Chondrocyte (in vitro differentiated cells): Measurements from ENCODE around the gene USP54. TPM values are rescaled to one million over a fixed set of nuclear protein-coding genes. Genes with fewer than 3 reads are reported as not detected.
A peak's percentile ranks its signal among the peaks of the same experiment; 100 is the strongest.

ENCODE experiments used
- DNase-seq: peaks from one replicate; pipeline ENCODE4 v3.0.0; 2021; ENCODE audit warnings: mixed read lengths, low spot score
- H3K27ac Mint-ChIP-seq: one replicate; pipeline ENCODE4 v1.8.0; 2021; ENCODE audit warnings: mild to moderate bottlenecking, moderate library complexity, mixed read lengths; ENCODE audit not compliant: unreplicated experiment
- H3K27me3 Mint-ChIP-seq: 2 replicates; pipeline ENCODE4 v1.8.0; 2021; ENCODE audit warnings: low read depth, mixed read lengths
- H3K36me3 Mint-ChIP-seq: 2 replicates; pipeline ENCODE4 v1.8.0; 2021; ENCODE audit warnings: low read depth, mixed read lengths
- H3K4me1 Mint-ChIP-seq: 2 replicates; pipeline ENCODE4 v1.8.0; 2021; ENCODE audit warnings: low read depth, mild to moderate bottlenecking, mixed read lengths
- H3K4me3 Mint-ChIP-seq: one replicate; pipeline ENCODE4 v1.8.0; 2021; ENCODE audit warnings: mild to moderate bottlenecking, moderate library complexity, mixed read lengths; ENCODE audit not compliant: unreplicated experiment
- H3K9me3 Mint-ChIP-seq: 2 replicates; pipeline ENCODE4 v1.8.0; 2021; ENCODE audit warnings: low read depth, mixed read lengths
- total RNA-seq: library from RNA; stranded (reverse); gene quantifications from 3 replicates; pipeline ENCODE4 v1.2.1, GENCODE V29; 2021
- TF ChIP-seq, protein P1 (sequence below): fragments of 200-600 bp; sonication (generic); IDR thresholded peaks from 2 replicates; pipeline ENCODE4 v1.5.0; 2021; ENCODE audit warnings: antibody characterized with exemption, mild to moderate bottlenecking, moderate library complexity

Gene USP54
- total RNA-seq, 1 donor from 2014 or later: 5.8 TPM

DNA sequence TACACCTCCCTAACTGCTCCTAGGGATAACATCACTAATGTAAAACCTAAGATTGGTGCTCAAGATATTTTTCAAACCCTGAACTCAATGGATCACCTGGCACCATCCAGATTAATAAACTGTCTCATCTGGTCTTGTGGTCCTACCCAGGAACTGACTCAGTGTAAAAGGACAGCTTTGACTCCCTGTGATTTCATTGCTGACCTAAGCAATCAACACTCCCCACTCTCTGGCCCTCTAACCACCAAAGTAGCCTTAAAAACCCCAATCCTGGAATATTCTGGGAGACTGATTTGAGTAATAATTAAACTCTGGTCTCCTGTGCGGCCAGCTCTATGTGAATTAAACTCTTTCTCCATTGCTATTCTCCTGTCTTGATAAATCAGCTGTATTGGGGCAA is 6.2 kb upstream of the USP54 start:
- DNase-seq: no peak
- Mint-ChIP-seq H3K27me3 (no peaks in the 10 kb centered on the region), H3K4me3 (no peak overlapping the region), H3K9me3 (no peaks in the 10 kb centered on the region), H3K27ac (no peak overlapping the region), H3K36me3 (no peaks in the 10 kb centered on the region), H3K4me1 (peaks cover 6% of the 10 kb centered on the region)
- TF ChIP-seq, protein P1, sequence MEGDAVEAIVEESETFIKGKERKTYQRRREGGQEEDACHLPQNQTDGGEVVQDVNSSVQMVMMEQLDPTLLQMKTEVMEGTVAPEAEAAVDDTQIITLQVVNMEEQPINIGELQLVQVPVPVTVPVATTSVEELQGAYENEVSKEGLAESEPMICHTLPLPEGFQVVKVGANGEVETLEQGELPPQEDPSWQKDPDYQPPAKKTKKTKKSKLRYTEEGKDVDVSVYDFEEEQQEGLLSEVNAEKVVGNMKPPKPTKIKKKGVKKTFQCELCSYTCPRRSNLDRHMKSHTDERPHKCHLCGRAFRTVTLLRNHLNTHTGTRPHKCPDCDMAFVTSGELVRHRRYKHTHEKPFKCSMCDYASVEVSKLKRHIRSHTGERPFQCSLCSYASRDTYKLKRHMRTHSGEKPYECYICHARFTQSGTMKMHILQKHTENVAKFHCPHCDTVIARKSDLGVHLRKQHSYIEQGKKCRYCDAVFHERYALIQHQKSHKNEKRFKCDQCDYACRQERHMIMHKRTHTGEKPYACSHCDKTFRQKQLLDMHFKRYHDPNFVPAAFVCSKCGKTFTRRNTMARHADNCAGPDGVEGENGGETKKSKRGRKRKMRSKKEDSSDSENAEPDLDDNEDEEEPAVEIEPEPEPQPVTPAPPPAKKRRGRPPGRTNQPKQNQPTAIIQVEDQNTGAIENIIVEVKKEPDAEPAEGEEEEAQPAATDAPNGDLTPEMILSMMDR: no peak

DNA sequence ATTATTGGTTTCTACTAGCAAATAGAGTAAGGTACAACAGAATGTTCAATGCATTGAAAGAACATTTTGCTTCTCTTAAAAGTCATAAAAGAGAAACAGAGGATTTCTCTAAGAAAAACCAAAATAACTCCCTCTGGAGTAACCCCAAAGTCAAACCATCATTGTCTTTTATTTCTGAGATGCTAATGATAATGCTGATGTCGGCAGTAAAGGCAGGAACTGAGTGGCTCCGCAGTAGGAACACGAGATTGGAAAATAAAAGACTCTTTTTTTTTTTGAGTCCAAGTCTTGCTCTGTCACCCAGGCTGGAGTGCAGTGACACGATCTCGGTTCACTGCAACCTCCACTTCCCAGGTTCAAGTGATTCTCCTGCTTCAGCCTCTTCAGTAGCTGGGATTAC is 2.7 kb upstream of the USP54 start:
- TF ChIP-seq, protein P1: no peak
- no peaks in the 10 kb centered on the region for H3K27me3 Mint-ChIP-seq
- no peak overlapping the region for H3K27ac Mint-ChIP-seq
- H3K36me3 Mint-ChIP-seq: no peaks in the 10 kb centered on the region
- no peak overlapping the region for H3K4me3 Mint-ChIP-seq
- no peaks in the 10 kb centered on the region for H3K9me3 Mint-ChIP-seq
- no peak for DNase-seq
- H3K4me1 Mint-ChIP-seq: peaks cover 12% of the 10 kb centered on the region

DNA sequence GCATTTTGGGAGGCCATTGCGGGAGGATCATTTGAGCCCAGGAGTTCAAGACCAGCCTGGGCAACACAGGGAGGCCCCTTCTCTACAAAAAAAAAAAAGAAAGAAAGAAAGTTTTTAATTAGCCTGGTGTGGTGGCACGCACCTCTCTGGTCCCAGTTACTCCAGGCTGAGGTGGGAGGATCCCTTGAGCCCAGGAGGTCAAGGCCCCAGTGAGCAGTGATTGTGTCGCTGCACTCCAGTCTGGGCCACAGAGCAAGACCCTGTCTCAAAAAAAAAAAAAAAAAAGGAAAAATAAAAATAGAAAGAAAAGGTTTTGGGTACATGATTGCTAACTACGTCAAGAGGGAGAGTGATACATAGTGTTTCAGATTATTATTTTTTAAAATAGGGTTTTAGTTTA is 2.0 kb upstream of the USP54 start:
- Mint-ChIP-seq H3K27ac (no peak overlapping the region), H3K4me1 (peaks cover 12% of the 10 kb centered on the region), H3K27me3 (no peaks in the 10 kb centered on the region), H3K4me3 (no peak overlapping the region), H3K9me3 (no peaks in the 10 kb centered on the region), H3K36me3 (no peaks in the 10 kb centered on the region)
- TF ChIP-seq, protein P1: no peak
- no peak for DNase-seq

DNA sequence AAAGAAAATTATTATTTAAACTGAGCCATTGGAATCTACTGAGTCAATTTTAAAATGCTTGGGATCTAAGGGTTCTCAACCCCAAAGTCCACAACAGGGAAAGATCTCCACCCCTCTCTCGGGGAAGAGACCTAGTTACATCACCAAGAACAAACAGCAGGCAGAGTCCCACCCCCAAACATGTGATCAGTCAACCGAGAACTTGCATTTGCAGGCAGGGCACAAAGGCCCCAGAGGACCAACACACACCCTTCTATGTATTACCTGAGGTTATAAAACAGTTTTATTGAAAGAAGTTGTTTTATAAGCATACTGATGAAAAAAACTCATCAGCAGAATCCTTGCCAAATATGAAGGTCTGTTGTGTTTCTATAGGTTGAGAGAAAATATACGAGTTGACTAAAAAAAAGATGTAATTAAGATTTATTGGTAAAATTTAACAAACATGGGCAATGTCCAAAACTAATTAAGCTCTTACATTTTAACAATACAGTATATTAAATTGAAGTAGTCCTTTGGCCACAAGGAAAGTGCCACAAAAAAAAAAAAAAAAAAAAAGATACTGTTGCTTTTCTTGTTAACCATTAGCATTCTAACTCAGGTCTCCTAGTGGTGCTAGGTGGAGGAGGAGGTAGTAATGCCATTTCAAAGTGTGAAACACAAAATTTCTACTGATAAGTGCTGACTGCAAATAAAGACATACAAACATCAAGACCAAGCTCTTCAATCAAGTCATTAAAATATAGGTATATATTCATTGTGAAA is 975 bp upstream of the USP54 start:
- DNase-seq: no peak
- TF ChIP-seq, protein P1: no peak
- no peaks in the 10 kb centered on the region for H3K27me3 Mint-ChIP-seq
- no peaks in the 10 kb centered on the region for H3K9me3 Mint-ChIP-seq
- H3K27ac Mint-ChIP-seq: peak overlapping the region; percentile 73
- H3K36me3 Mint-ChIP-seq: no peaks in the 10 kb centered on the region
- no peak overlapping the region for H3K4me3 Mint-ChIP-seq
- H3K4me1 Mint-ChIP-seq: peaks cover 12% of the 10 kb centered on the region

DNA sequence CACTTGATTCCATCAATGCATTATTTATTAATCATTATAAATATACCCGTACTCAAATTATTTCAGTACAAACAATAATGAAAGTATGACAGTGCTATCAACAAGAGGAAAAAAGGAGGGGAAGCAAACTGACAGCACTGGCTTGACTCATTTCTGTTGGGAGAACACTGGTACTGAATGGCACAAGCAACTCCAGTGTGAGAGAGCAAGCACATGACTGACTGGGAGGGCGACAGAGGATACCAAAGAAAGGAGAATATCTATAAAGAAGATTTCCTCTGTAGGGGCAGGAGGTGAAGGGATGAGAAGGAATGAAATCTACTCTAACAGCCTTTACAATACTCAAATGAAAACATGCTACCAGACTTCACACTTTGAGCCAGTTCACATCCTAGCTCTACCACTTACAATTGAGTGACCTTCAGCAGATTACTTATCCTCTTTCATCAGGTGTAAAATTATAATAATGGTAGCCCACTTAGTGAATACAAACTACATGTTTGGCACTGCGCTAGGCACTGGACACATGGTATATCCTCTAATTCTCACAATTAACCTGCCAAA is 1.5 kb downstream of the USP54 start:
- Mint-ChIP-seq H3K4me1 (peaks cover 32% of the 10 kb centered on the region), H3K36me3 (no peaks in the 10 kb centered on the region), H3K9me3 (peaks cover 3% of the 10 kb centered on the region), H3K4me3 (no peak overlapping the region), H3K27me3 (no peaks in the 10 kb centered on the region), H3K27ac (no peak overlapping the region)
- TF ChIP-seq, protein P1: no peak
- no peak for DNase-seq
